GM23248 (cell line): ENCODE data around the gene CLIC4. TPM values are rescaled to one million over a fixed set of nuclear protein-coding genes. Genes with fewer than 3 reads are reported as not detected.
A peak's percentile ranks its signal among the peaks of the same experiment; 100 is the strongest.

Experiments used
- DNase-seq: peaks from one replicate; pipeline ENCODE4 v3.0.0-alpha.2; 2015
- H2AFZ ChIP-seq: fragments of 200-600 bp; sonication (generic); 2 replicates; pipeline ENCODE4 v1.6.1; 2016; ENCODE audit warnings: antibody characterized with exemption
- H3F3A ChIP-seq: fragments of 200-600 bp; sonication (generic); 2 replicates; pipeline ENCODE4 v1.6.1; 2016; ENCODE audit warnings: mild to moderate bottlenecking, antibody characterized with exemption, mixed run types; ENCODE audit not compliant: insufficient read depth
- H3K27ac ChIP-seq: fragments of 200-600 bp; sonication (generic); 2 replicates; pipeline ENCODE4 v1.5.1; 2016; ENCODE audit warnings: mild to moderate bottlenecking
- H3K27me3 ChIP-seq: fragments of 200-600 bp; sonication (generic); replicated peaks from 2 replicates; pipeline ENCODE4 v1.6.1; 2016; ENCODE audit warnings: mild to moderate bottlenecking; ENCODE audit not compliant: insufficient read depth
- H3K36me3 ChIP-seq: fragments of 200-600 bp; sonication (generic); 2 replicates; pipeline ENCODE4 v1.6.1; 2016; ENCODE audit warnings: low read depth, mild to moderate bottlenecking
- H3K4me1 ChIP-seq: fragments of 200-600 bp; sonication (generic); 2 replicates; pipeline ENCODE4 v1.6.1; 2016; ENCODE audit warnings: mild to moderate bottlenecking; ENCODE audit not compliant: insufficient read depth
- H3K4me2 ChIP-seq: fragments of 200-600 bp; sonication (generic); one replicate; pipeline ENCODE4 v1.6.1; 2016; ENCODE audit warnings: mild to moderate bottlenecking; ENCODE audit not compliant: unreplicated experiment
- H3K4me3 ChIP-seq: fragments of 200-600 bp; sonication (generic); 2 replicates; pipeline ENCODE4 v1.5.1; 2016; ENCODE audit warnings: mild to moderate bottlenecking
- H3K79me2 ChIP-seq: fragments of 200-600 bp; sonication (generic); 2 replicates; pipeline ENCODE4 v1.6.1; 2016; ENCODE audit warnings: mild to moderate bottlenecking; ENCODE audit not compliant: insufficient read depth
- H3K9ac ChIP-seq: fragments of 200-600 bp; sonication (generic); 2 replicates; pipeline ENCODE4 v1.6.1; 2016; ENCODE audit warnings: mild to moderate bottlenecking
- H3K9me2 ChIP-seq: fragments of 200-600 bp; sonication (generic); 2 replicates; pipeline ENCODE4 v1.6.1; 2016; ENCODE audit warnings: mixed run types, mild to moderate bottlenecking, moderate library complexity; ENCODE audit not compliant: insufficient read depth
- H3K9me3 ChIP-seq: fragments of 200-600 bp; sonication (generic); one replicate; pipeline ENCODE4 v1.6.1; 2017; ENCODE audit warnings: low read depth
- H4K20me1 ChIP-seq: fragments of 200-600 bp; sonication (generic); 2 replicates; pipeline ENCODE4 v1.6.0; 2016; ENCODE audit not compliant: insufficient read depth
- EZH2 ChIP-seq: fragments of 200-600 bp; sonication (generic); IDR thresholded peaks from 2 replicates; pipeline ENCODE4 v1.6.1; 2018; ENCODE audit warnings: antibody characterized with exemption, mild to moderate bottlenecking; ENCODE audit not compliant: insufficient read depth, poor library complexity, severe bottlenecking
- EZH2phosphoT487 ChIP-seq: fragments of 200-600 bp; sonication (generic); IDR thresholded peaks from 2 replicates; pipeline ENCODE4 v1.6.1; 2018; ENCODE audit warnings: antibody characterized with exemption, moderate library complexity, mild to moderate bottlenecking, low read depth; ENCODE audit not compliant: insufficient read depth
- WGBS, 2 experiments: methylation state at CpG; one replicate each; pipeline ENCODE4 v1.1.6; 2015 to 2017; ENCODE audit warnings: low lambda C conversion rate in 2 of 2, low coverage in 1 of 2; ENCODE audit errors: missing lambda C conversion rate in 2 of 2; 5-methylcytosine and 5-hydroxymethylcytosine counted together
- in situ Hi-C: fragments of 300-500 bp; cut with MboI; formaldehyde crosslinking; loops from 2 replicates; pipeline ENCODE4 v1.15.0; 2020
- polyA plus RNA-seq: library from polyadenylated mRNA; unstranded; fragments of >200 nt; fragmentation: Nextera tagmentation; extraction: Ambion mirVana; gene quantifications from 2 replicates; pipeline ENCODE4 v1.2.1, GENCODE V29; 2016
- total RNA-seq: library from RNA; depleted of rRNA; stranded (reverse); fragments of >200 nt; shearing (Covaris generic); gene quantifications from 2 replicates; pipeline ENCODE4 v1.2.3, GENCODE V29; 2014

Gene CLIC4
- total and polyA plus RNA-seq, 2 experiments from 2014 or later = 1,380 to 1,665 TPM

DNA sequence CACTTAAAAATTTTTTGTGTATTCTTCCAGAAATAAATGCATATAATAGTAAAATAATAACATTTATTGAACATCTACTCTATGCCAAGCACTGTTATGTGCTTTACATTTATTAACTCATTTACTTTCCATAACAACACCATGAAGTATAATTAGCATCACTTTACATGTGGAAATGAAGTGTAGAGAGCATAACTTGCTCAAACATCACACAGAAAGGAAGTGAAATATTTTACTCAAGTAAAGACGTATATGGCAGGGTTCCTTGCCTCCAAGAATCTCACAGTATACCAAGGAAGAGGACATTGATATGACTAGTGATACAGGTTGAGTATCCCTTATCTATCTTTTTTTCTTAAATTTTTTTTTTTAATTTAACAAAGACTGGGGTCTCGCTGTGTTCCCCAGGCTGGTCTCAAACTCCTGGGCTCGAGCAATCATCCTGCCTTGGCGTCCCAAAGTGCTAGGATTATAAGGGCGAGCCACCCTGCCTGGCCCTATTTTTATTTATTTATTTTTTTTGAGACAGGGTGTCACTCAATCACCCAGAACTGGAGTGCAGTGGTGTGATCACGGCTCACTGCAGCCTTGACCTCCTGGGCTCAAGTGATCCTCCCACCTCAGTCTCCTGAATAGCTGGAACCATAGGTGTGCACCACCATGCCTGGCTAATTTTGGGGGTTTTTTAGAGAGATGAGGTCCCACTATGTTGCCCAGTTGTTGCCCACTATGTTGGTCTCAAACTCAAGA is 7.7 kb upstream of the CLIC4 start:
- Histone ChIP-seq H3K4me1 (peaks cover 23% of the 10 kb centered on the region), H3F3A (peaks cover 12% of the 10 kb centered on the region), H3K4me3 (no peak overlapping the region), H3K27me3 (no peaks in the 10 kb centered on the region), H3K79me2 (no peaks in the 10 kb centered on the region), H3K27ac (no peak overlapping the region), H2AFZ (no peak overlapping the region), H3K4me2 (no peak overlapping the region), H3K9me3 (no peaks in the 10 kb centered on the region), H4K20me1 (no peaks in the 10 kb centered on the region), H3K9me2 (no peaks in the 10 kb centered on the region), H3K9ac (no peak overlapping the region), H3K36me3 (no peaks in the 10 kb centered on the region)
- in situ Hi-C loops = no loop called here
- 96 to 99% methylated on average over 6 of the region's 6 CpGs for WGBS, 2 experiments
- no peak for TF ChIP-seq EZH2phosphoT487
- TF ChIP-seq EZH2 = no peak
- DNase-seq = no peak

DNA sequence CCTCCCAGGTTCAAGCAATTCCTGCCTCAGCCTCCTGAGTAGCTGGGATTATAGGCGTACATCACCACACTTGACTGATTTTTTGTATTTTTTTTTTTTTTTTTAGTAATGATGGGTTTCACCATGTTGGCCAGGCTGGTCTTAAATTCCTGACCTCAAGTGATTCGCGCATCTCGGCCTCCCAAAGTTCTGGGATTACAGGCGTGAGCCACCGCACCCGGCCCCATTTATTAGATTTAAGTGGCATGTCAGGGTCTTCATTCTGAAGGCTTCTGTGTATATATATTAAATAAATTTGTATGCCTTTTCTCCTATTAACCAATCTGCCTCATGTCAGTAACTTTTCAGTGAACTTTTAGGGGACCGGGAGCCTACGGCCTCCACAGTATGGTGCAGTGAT is 6.0 kb upstream of the CLIC4 start:
- Histone ChIP-seq H4K20me1 (no peaks in the 10 kb centered on the region), H3K27ac (no peak overlapping the region), H3K9me3 (no peaks in the 10 kb centered on the region), H3K4me1 (peaks cover 39% of the 10 kb centered on the region), H3K79me2 (no peaks in the 10 kb centered on the region), H3K4me3 (no peak overlapping the region), H3K9ac (no peak overlapping the region), H3K4me2 (no peak overlapping the region), H2AFZ (no peak overlapping the region), H3F3A (peaks cover 29% of the 10 kb centered on the region), H3K27me3 (no peaks in the 10 kb centered on the region), H3K36me3 (no peaks in the 10 kb centered on the region), H3K9me2 (no peaks in the 10 kb centered on the region)
- DNase-seq = no peak
- 96 to 97% methylated on average over 9 of the region's 9 CpGs for WGBS, 2 experiments
- in situ Hi-C loops = no loop called here
- TF ChIP-seq EZH2phosphoT487 (no peak), EZH2 (no peak)

DNA sequence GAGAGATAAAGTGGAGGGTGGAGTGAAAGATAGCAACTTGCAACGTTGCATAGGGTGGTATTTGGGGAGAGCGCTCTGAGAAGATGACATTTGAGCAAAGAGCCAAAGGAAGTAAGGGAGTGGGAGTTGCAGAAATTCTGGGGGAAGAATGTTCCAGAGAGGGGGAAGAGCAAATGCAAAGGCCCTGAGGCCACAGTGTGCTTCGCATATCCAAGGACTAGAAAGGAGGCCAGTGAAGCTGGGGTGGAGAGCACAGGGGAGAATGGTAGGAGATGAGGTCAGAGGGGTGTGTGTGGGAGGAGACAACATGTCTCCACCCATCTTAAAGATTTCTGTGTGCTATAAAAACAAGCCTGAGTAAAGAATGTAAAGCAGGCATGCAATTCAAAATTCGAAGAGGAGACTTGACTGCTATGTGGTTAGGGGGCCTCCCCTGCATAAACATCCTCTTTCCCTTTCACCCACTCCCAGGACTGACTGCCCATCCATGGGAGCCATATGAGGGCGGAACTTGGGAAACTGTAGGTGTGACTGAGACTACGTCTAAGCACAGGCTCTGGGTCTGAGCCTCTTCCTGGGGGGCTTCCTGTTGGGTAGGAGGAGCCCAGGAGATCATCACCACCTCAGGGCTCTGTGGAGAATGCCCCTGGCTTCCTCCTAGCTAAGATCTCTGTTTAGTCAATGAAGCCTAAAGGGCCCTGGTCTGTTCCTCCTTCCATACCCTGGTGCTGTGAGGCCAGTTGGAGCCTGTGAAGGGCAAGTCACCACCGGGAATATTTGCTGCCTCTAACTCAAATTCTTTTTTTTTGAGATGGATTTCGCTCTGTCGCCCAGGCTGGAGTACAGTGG is 2.9 kb upstream of the CLIC4 start:
- Histone ChIP-seq H4K20me1 (no peaks in the 10 kb centered on the region; the same call in 1 of the 2 replicates), H3K9me3 (no peaks in the 10 kb centered on the region), H3K4me3 (no peak overlapping the region), H3K9me2 (no peaks in the 10 kb centered on the region), H3F3A (peaks cover 37% of the 10 kb centered on the region), H3K27ac (peak overlapping the region; percentile 97), H3K27me3 (no peaks in the 10 kb centered on the region), H3K9ac (peak overlapping the region; percentile 81), H2AFZ (peak overlapping the region; percentile 23; the same call in 1 of the 2 replicates), H3K36me3 (no peaks in the 10 kb centered on the region), H3K4me1 (peaks cover 24% of the 10 kb centered on the region), H3K79me2 (peaks cover 20% of the 10 kb centered on the region), H3K4me2 (peak overlapping the region; percentile 83)
- DNase-seq = peak; percentile 53
- TF ChIP-seq EZH2phosphoT487 (no peak), EZH2 (no peak)
- in situ Hi-C loops = no loop called here
- WGBS, 2 experiments = 76 to 81% methylated on average over 9 of the region's 9 CpGs

DNA sequence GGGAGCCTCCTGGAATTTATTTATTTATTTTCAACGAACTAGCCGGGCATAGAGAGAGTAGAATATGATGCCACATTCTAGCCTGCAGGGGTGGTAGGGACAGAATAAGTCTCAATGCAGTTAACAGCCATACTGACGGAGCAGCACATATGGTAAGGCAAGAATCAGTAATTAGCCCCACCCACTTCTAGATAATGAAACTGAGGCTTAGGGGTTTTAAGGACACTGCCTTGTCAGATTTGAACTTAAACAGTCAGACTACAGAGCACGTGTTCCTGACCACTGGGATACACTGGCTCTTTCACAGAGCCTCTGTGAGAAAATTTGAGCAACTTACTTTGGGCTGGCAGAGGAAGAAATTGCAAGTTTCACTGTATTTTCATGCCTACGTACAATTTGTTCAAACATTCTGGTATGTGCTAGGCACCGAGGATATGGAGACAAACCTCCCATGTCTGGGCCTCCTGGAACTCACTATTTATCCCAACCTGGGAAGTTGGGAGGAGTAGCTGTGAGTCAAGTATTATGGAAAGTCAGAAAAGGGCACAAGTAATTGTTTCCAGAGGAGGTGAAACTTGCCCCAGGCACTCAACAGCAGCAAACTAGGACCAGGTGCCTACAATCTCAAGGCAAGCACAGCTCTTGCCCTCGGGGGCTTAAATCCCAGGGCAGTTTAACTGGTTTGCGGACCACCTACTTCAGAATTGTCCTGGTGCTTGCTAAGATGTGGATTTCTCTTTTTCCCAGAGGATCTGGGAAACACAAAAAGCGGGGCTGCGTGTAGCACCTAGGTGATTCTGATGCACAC is 1.6 kb upstream of the CLIC4 start:
- H3K36me3 ChIP-seq = 0 out of 2 replicates have a peak, but pooled peaks cover 5% of the 10 kb centered on the region
- no peaks in the 10 kb centered on the region for H3K27me3 ChIP-seq
- in situ Hi-C loops = no loop called here
- peak overlapping the region; percentile 49 for H3K4me3 ChIP-seq
- no peaks in the 10 kb centered on the region for H3K9me2 ChIP-seq
- H3K9me3 ChIP-seq = no peaks in the 10 kb centered on the region
- H3K4me1 ChIP-seq = peaks cover 30% of the 10 kb centered on the region
- H3K9ac ChIP-seq = peak overlapping the region; percentile 81
- peaks cover 50% of the 10 kb centered on the region for H3F3A ChIP-seq
- peak overlapping the region; percentile 31 for H2AFZ ChIP-seq
- TF ChIP-seq EZH2 (no peak), EZH2phosphoT487 (no peak)
- H4K20me1 ChIP-seq = peaks cover 11% of the 10 kb centered on the region; the same call in 1 of the 2 replicates
- WGBS, 2 experiments = 22 to 24% methylated on average over 10 of the region's 10 CpGs
- H3K27ac ChIP-seq = peak overlapping the region; percentile 97
- peak overlapping the region; percentile 83 for H3K4me2 ChIP-seq
- DNase-seq = peak; percentile 91
- peaks cover 33% of the 10 kb centered on the region for H3K79me2 ChIP-seq
